HG02970 (cell line): ENCODE measurements around the gene SMC3.

ENCODE experiments used
- ATAC-seq: cut with Tn5 transposase; IDR thresholded peaks from one replicate; pipeline ENCODE4 v1.9.1; 2021; ENCODE audit warnings: mild to moderate bottlenecking, moderate library complexity, moderate number of reproducible peaks; ENCODE audit not compliant: unreplicated experiment, low FRiP score

The SMC3 gene

DNA sequence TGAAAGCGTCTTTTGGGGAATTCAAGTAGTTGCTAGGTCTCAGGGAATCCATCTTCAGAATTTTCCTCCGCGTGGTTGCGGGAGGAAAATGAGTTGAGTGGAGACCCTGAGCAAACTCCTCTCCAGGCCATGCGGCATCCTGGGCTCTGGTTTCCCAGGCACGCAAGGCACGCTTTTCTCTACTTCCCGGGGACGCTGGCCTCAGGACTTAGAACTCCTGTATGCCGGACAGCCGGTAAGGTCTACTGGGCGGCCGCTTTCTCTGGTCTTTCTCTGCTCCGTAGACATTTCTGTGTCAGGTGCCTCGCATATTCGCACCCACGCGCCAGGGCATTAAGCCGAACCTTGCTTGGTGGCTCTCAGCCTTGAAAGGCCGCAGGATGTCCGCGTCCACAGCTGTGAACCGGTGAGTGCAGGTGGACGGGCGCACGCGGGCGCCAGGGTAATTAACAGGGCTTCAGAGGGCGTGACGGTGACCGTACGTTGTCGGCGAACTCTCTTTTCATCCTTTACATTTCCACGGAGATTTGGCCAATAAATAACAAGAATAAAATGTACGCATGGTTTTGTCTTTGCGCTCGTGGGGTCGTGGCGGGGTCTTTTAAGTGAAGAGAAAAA, 75.6 kb downstream of the SMC3 start:
- ATAC-seq: no peak

- no peak for ATAC-seq
Measured at GRCh38 chr10:110643653-110644597, 76.4 kb downstream of the SMC3 start, which contains the start of gene RBM20. Gene RBM20, plus strand, starts transcription at chr10:110644336. Its CDS starts 119 bp downstream, at chr10:110644455.

DNA sequence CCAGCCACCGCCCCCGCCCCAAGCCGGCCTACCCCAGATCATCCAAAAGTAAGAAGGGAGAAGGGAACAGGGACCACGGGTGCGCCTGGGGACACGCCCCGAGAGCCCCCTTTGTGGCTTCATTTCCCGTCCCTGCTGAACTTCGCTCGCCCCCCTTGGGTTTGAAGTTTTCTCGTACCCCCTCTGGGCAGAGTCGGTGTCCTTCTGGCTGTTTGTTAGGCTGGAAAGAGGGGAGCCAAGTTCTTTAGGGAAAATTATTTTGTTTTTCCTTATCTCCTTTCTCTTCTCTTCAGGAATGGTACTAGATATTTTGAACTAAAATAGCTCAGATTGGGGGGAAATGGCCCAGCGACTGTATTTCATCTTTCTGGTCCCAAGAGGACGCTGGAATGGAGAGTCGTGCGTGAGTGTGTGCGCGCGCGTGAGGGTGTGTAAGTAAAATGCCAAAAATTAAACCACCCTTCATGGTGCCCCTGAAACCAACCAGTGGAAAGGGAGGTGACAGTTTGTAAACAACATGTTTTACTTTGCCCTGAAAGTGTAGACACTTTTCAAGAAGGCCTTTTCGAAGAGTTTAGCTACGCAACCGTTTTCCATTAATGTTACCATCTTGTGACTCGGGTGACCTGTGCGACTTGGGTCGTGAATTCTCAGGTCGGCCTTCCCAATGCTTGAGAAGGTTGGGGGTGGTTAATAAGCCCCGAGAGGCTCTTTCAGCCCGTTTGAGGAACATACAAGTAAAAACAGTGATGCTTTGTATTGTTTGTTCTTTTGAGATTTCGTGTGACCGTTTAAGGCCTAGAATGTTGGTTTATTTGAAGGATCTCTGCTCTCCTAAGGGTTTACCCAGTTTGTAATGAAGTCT, 77.3 kb downstream of the SMC3 start:
- ATAC-seq: no peak

- no peak for ATAC-seq
Measured at GRCh38 chr10:110646417-110647135, 79.1 kb downstream of the SMC3 start.

GRCh38 chr10:110647136-110647430, 79.6 kb downstream of the SMC3 start:
- no peak for ATAC-seq

- no peak for ATAC-seq
Measured at GRCh38 chr10:110648692-110649346, 81.3 kb downstream of the SMC3 start.

DNA sequence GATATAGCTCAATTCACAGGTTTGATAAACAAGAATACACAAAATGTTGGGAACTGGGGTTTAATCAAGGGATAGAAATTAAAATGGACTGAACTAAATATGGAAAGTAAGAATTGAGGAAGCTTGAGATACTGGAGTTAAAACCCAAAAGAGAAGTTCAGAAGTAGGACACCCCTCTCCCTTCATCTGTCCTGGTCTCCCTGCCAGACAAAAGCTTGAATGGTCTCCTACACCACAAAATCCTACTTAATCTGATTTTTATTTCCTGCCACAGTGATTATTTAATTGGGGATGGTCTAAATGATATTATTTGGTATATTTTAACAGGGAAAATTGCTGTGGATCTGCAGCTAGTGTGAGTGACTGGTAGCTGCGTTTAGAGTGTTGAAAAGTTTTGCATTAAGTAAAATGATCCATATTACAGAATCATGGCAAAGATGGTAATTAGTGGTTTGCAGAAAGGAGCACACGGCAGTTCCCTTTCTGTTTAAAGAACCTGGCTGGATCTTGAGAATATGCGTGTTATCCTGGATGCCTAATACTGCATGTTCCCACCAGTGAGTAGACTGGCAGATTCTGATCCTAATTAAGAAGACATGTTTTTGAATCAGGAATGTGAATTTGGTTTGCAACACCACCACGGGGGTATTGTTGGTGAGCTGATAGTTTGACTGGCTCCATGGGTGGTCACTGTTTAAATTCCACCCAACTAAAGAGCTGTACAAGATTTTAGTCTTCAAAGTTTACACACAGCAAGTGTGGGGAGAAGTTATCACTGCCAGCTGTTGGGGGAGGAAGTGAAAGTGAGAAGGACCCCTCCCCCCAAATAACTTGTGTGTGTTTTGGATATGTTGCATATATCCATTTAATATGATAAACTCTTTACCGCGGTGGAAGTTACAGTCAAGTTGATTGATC, 82.1 kb downstream of the SMC3 start:
- ATAC-seq: no peak

GRCh38 chr10:110650265-110650668, 82.8 kb downstream of the SMC3 start:
- no peak for ATAC-seq

DNA sequence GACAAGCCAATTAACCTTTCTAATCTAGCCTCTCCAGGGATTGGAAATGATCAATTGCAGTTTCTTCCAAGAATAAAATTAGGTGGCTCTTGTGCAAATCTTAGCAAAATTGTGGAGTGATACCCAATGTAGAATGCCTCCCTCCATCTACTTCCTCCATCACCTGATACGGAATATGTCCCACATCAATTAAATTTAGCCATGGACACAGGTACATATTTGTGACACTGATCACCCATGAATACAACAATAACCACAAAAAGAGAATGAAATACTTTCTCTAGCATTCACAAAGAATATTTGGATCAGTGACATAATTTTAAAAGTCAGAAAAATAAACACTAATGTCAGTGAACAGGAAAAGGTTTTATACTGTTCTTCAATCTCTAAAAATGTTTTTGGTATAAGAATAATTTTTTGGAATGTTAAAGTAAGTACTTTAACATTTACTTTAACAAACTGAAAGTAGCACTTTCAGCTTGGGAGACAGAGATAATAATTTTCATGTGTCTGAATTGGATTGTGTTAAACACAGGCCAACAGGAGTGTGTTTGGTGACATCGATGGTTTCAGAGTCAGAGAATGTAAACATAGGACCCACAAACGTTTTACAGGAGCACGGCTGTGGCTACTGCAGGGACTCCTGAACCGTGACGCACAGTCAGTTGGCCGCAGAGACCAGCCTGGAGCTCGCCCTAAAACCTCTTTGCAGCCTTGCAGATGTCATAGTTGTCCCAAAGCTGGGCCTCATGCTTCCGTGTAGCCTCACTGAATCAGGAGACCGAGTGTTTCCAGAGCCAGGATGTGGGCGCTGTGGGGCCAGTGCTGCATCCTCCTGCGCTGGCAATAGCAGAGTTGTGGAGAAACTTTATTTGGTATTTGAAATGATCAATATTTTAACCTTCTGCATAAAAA, 83.8 kb downstream of the SMC3 start:
- ATAC-seq: no peak

- no peak for ATAC-seq
Measured at GRCh38 chr10:110652475-110653118, 85.1 kb downstream of the SMC3 start.
